ENCODE data around the gene PTPRK.

- TF ChIP-seq CTCF (IDR thresholded peaks at IDR 0.05): no peak
- no peak for TF ChIP-seq POLR2A (IDR thresholded peaks at IDR 0.05)
These were observed 11.3 kb upstream of the PTPRK start for GRCh38 chr6:128531696-128532095.

All from lower leg skin (tissue), 3 donors.